HG03457 (cell line): ENCODE measurements around the gene RCAN2.

Experiments used
- ATAC-seq: cut with Tn5 transposase; IDR thresholded peaks from one replicate; pipeline ENCODE4 v1.9.1; 2021; ENCODE audit warnings: moderate number of reproducible peaks; ENCODE audit not compliant: unreplicated experiment

The RCAN2 gene

DNA sequence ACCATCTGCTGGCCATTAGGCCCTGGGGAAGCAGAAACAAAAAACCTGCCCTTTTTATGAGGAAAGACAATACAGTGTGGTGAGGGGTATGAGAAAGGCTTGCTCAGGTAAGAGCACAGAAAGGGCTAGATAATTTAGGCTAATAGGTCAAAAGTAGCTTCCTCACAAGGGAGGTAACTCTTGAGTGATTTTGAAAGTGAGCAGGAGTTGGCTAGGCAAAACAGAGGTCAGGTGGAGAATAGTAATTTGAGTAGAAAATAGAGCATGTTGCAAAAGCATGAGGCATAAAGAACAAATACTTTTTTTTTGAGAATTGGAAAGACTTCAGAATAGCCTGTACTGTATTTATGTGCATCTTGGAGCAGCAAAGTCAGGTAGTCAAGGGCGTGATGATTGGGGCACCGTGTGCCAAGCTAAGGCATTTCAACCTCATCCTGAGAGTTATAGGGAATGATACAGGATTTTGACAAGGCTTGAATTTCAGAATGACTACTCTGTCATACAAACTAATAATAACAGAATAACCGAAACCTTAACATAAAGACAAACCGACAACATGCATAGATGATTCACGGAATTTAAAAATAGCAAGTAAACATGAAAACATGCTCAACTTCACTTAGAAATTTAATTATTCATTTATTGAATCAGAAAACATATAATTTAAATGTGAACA is 197.5 kb downstream of the RCAN2 start:
- ATAC-seq: no peak

DNA sequence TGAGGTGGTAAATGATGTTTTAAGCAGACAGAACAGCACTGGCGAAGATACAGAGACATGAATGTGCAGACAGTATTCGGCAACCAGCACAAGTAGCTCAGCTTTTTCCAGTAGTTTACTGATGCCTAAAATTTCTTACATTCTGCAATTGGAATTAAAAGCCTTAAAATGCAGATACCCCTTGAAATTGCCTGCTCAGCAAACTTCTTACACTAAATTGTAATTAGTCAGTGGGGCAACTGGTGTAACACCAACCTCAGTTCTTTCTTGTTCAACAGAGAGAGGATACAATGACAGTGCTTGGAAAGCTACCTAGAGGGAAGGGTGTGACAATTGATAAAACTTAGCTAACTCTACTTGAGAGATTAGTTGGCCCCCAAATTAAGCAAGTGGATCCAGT is 199.4 kb downstream of the RCAN2 start:
- no peak for ATAC-seq

DNA sequence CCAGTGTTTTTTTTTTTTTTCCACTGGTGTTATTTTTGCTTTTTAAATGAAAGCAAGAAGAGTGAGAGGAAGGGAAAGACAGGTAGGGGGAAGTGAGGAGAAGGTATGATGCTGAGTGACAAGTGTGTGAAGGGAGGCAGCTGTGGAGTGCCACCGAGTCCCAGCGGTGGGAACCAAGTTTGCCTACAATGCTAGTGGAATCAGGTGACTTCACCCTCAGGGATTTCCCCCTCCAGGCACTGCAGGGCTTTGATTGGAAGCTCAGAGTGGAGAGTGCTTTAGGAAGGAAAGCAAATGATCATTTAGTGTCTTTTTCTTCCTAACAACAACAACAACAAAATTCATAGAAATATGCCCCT is 200.0 kb downstream of the RCAN2 start:
- no peak for ATAC-seq

DNA sequence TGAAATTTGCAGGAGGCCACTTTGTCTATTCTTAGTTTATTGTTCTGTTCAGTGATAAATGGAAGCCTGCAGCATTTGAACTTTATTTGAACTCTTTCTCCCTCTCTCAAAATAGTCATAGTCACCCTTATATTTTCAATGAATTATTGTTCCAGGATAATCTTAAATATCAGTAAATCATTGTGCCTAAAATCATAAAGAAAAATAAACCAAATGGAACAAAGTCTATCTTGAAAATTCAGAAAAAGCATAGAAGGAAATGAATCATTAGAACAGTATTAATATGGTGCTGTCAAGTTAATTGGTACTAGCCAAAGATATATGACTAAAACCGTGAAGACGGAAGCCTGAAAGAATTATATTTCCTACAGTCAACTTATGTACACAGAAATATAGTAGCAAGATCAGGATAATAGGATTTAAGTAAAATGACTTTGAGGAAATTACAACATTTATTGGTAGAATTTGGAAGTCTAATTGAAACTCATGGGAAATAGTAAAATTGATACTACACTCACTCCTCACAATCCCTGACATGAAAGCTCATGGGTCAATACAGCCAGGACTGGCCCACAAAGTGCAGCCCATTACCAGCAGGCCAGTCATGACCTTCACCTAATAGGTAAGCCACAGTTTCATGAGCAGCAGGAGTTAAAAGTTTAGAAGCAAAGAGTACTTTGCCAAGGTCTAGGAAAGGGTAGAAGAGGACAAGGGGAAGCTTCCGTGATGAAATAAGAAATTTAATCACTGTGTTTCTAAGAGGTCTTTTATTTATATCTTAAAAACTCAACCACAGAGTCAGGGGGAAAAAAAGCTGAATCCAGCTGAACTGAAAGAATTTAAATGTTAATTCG is 200.6 kb downstream of the RCAN2 start:
- ATAC-seq: no peak

DNA sequence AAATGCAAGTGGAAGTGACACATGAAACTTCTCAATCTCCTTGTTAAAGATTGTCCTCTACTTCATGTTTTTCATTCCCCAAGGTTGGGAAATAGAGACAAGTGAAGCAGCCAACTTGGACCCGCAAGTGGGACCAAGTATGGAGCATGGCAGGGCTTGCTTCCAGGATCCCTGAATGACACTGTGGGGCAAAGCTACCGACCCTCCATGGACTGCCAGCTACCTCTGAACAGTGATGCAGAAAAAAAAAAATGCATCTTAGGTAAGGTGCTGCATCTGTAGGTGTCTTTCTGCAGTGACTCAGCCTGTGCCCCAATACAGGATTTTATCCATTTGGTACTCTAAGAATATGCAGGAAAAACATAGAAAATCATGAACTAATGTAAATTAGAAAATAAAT is 201.4 kb downstream of the RCAN2 start:
- no peak for ATAC-seq

DNA sequence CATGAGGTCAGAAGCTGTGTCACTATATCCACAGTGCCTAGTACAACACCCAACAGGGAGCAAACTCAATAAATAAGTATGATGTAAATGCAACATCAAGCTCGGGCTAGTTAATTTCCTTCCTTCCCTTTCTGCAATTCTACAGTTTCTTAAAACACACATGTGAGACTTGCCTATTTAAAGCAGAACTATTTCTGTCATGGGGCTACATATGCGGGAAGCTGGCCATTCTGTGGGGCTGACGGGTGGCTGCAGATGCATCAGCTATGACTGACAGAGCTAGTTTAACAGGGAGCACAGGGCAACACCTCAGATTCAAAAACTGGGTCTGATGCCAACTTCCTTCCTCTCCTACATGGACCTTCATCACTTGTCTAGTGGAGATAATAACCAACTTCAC is 202.4 kb downstream of the RCAN2 start:
- ATAC-seq: no peak

DNA sequence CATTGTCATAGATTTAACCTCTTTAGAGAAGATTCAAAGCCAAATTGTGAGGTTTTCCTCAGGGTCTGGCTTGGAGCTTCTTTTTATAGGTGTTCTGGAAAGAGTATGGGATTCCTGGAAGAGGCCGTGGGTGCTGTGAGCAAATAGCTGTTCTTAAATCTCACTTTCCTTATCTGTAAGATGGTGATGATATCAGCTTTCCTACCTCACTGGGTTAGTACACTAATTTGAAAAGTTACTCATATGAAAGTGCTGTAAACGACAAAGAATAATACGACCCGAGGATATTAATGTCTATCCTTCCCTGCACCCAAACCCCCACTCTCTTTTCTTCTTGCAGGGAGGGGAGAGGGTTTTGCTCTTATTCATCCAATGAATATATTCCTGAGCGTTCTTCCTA is 203.6 kb downstream of the RCAN2 start:
- ATAC-seq: no peak

DNA sequence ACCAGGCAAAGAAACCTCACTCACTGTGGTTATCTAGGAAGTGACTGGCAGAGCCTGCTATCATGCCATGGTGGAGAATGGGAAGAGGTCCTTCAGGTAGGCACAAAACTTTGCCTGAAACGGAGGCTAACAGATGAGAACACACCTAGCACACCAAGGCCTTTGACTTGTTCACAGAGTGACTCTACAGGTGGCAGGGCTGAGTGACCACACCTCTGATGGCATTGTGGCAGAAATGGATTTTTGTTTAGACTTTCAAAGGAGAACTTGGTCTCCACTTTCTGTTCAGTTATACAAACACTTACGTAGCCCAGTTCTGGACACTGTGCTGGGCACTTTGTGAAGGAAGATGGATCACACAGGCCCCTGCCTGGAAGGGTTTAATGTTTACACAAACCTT is 204.2 kb downstream of the RCAN2 start:
- ATAC-seq: no peak

DNA sequence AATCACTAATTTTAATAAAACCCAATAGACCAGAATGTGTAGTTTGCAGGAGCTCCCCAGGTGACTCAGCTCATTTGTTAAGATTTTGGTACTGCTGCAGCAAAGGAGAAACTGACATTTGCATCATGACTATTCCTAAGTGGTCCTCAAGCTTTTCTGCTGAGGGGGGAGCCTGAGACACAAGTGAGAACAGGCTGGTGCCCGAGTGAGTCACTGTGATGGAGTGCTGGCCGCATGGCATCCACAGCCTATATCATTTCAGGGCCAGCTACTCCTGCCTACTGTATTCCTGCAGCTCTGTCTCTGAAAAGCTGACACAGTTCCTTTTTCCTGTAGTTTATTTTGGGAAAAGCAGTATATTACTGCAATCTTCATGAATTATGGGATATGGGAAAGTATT is 206.8 kb downstream of the RCAN2 start:
- ATAC-seq: no peak

DNA sequence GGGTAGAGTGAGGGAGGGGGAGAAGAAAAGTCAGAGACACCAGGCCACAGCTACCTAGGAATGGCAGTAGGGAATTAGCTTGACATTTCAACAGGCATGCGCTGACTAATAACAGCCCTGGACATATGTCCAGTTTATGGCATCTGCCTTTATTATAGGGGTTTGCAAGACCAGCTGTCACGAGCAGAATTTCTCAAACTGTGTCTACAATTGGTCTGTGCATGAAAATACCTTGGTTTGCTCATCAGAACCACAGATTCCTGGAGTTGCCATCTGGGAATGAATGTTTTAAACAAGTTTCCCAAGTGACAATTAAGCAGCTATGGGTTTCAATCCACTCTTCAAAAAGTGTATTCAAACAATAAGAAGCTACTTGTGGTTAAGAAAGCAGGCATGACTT is 210.1 kb downstream of the RCAN2 start:
- no peak for ATAC-seq

DNA sequence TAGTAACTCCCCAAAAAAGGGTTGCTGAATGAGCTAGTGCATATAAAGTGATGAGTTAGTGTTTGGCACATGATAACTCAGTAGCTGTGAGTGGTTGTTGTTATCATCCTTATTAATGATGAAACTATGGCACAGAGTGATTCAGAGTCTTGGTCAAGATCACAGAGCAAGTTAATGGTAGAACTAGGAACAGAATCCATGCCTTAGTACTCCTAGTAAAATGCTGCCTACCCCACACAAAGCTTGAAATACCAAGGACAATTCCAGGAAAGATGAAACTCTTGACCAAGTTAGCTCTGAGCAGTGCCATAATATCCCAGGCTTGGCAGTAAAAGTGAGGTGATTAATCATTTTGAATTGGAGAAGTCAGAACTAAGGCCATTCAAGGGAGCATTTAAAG is 211.4 kb downstream of the RCAN2 start:
- no peak for ATAC-seq

DNA sequence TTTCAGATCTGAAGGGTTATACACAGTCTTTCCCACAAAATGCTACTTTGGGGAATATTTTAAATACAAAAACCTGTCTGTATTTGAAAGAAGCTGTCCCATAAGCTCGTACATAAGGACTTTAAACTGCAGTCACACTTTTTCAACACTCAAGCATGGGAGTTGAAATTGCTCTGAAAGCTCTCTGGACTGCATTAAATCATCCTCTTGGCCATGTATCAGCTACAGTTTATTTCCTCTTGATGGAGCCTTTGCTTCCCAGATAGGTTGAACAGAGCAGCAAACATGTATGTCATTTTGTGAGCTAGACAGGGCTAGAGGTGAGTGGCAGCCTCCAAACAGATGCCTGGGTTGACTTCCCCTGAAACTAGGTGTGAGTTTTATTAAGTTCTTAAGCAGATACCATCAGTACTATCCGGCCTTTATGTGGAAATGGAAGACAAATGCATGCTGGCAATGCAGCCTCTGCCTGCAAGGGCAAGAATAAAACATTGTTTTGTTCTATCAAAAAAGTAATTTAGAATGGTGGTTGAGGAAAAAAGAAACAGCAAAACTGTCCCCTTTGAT is 214.6 kb downstream of the RCAN2 start:
- ATAC-seq: no peak

DNA sequence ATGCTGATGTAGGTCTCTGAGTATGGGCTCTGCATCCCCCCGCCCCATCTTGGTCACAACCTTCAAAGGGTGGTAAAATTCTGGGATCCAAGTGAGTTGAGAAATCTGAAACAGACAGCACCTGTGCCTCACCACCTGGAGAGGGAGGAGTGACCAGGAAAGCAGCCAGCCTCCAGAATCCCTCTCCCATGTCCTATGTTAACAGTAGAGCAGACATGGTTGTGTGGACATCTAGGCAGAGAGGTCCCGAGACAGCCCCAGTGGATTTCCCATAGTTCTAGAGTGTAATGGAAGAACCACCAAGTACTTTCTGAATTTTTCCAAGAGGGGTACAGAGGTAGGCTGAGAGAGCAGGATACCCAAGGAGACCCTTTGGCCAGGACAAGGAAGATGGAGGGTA is 216.7 kb downstream of the RCAN2 start:
- ATAC-seq: no peak

DNA sequence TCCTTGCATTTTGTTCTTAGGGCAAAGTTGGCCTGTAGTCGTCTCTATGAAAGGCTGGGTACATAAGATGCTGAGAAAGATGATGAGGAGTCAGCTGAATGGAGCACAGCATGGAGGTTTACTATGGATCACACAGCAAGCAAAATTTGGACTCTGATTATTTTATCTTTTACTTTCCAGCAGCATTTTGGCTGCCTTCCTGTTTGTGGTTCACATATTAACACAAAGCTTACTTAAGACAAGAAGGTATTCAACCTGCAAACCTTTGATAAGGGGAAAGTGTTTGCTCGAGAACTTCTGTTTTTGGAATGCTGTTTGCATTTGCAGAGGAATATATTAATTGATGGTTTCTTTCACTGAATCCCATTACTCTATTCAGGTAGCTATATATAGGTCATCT is 217.3 kb downstream of the RCAN2 start:
- no peak for ATAC-seq

DNA sequence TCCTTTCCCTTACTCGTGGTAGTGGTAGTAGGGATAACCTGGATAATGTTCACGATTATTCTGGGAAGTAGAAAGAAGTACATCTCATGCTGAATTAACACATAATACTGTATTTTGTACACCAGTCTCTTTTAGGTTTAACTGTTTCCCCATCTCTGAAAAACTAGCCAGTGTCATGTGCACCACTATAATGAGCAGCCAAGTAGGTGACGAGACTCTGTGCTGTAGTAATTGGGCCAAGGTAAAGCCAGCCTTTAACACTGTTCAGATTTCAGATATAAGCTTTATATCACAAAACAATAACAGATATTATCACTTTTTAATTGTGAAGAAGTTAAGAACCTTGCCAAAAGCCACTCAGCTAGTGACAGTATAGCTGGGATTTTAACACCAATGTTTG is 219.5 kb downstream of the RCAN2 start:
- ATAC-seq: no peak

DNA sequence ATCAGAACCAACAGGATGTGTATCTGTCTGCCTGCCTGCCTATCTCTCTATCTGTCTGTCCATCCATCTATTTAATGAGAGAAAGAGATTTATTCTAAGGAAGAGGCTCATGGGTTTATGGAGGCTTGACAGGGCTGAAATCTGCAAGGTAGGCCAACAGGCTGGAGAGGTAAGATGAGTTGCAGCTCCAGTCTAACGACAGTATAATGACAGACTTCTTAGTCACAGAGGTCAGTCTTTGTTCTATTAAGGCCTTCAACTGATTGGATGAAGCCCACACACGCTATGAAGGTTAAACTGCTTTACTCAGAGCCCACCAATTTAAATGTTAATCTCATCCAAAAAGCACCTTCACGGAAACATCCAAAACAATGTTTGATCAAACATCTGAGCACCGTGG is 220.1 kb downstream of the RCAN2 start:
- no peak for ATAC-seq

DNA sequence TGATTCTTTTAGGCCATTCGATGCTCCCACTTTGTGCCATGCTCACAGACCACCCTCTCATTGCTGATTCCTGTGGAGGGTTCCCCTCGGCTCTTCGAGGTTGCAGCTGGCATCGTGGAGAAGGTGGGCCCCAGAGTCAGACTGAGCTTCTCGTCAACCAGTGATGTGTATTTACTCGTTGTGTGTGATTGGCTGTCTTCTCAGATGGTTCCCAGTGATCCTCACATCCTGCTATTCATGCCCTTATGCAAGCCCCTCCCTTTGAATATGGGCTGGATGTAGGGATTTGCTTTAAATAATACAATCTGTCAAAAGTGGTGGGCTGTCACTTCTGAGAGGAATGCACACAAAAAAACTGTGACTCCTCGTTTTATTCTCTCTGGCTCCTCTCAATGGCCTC is 220.9 kb downstream of the RCAN2 start:
- no peak for ATAC-seq

DNA sequence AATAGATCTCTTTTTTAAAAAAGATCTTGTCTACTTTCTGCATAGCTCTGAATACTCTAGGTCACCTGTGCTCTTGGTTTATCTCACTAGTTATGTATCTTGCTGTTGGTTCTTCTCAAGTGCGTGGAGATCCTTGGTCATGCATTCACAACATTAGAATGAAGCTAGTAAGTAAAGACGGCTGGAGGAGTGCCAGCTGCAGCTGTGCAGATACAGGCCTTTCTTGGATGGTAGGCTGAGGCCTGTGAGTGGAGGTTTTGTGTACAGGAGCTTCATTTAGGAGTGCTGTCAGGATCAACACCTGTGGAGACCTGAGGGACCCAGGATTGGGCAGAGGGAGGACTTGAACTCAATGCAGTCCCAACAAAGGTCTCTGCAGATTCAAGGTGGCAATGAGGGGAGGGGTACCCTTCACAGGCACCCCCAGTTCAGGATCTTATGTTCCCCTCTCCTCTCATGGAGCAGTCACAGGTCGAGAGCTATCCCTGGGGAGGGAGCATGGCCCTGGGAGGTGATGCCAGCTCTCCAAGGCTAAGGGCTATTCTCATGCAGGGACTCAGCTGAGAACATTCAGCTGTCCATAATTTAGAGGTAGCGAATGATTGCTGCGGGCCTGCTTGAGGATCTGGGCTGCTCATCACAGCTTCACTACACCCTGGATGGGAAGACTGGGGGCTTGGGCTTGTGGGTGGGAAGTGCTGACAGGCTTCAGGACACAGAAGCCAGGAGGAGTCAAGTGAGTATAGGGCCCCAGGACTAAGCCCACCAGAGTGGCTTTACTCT is 221.6 kb downstream of the RCAN2 start:
- ATAC-seq: no peak

DNA sequence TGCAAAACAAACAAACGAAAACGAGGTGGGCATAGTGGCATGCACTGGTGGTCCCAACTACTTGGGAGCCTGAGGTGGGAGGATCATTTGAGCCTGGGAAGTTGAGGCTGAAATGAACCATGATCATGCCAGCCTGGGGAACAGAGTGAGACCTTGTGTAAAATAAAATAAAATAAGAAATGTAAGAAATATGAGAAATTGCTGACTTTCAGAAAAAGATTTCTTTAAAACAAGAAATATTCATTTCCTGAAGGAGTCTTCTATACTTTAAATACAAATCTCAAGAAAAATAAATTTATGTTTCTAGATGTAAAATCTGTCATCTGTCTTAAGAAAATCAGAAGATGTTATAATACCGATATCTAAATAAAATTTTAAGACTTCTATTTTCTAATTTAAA is 223.7 kb downstream of the RCAN2 start:
- no peak for ATAC-seq

DNA sequence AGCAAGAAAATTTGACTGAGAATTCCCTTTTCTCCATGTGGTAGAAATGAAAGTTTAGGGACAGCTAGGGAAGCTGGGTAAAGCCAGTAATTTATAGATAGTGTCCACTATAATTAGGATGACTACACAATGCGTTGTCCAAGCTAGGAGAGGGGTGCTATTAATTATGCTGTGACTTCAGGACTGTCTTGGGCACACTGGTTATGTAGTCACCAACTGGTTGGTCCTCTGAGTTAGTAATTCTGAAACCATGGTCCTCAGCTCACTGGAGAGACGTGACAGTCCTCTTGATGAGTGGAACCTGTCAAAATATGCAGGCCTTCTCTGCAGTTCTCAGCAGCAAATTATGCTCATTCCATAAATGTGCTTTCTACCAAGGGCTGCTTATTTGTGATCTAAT is 225.9 kb downstream of the RCAN2 start:
- no peak for ATAC-seq

DNA sequence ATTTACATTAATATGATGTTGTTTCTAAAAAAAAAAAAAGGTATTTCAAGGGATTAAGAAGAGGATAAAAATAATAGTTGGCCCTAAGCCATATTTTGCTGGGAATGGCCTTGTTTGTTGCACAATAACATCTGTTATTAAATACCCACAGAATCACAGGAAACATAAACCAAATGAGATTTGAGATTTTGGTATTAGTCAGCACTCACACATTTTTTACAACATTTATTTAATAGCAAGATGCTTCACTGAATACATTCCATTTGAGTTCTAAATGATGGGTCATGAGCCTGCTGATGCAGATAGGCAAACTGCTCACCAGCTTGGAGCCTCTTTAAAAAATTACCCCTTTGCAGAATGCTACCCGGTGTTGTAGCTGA is 227.6 kb downstream of the RCAN2 start:
- ATAC-seq: no peak
